ENCODE measurements around the gene IFT52.

DNA sequence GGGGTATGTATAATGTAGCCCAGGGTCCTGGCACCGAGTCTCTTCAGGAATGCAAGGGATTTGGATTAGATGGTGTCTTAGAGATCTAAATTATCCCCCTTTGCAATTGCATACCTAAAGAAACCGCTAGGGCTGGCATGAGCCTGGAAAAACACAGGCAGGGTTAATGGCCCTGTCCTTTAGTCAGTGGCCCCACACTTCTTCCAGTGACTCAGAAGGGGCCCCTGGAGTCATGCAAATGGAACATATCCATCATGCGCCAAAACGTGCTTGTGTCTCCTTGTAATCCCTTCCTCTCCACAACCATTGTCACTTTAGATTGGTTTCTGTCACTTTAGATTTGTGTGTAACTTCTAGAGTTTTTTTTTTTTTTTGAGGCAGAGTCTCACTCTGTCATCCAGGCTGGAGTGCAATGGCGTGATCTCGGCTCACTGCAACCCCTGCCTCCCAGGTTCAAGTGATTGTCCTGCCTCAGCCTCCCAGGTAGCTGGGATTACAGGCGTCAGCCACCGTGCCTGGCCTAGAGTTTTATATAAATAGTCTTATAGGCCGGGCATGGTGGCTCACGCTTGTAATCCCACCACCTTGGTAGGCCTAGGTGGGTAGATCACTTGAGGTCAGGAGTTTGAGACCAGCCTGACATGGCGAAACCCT, 67.5 kb downstream of the IFT52 start:
- TF ChIP-seq, protein P1, sequence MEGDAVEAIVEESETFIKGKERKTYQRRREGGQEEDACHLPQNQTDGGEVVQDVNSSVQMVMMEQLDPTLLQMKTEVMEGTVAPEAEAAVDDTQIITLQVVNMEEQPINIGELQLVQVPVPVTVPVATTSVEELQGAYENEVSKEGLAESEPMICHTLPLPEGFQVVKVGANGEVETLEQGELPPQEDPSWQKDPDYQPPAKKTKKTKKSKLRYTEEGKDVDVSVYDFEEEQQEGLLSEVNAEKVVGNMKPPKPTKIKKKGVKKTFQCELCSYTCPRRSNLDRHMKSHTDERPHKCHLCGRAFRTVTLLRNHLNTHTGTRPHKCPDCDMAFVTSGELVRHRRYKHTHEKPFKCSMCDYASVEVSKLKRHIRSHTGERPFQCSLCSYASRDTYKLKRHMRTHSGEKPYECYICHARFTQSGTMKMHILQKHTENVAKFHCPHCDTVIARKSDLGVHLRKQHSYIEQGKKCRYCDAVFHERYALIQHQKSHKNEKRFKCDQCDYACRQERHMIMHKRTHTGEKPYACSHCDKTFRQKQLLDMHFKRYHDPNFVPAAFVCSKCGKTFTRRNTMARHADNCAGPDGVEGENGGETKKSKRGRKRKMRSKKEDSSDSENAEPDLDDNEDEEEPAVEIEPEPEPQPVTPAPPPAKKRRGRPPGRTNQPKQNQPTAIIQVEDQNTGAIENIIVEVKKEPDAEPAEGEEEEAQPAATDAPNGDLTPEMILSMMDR (IDR thresholded peaks at IDR 0.05), result no peak
- TF ChIP-seq POLR2A (IDR thresholded peaks at IDR 0.05), result no peak

All from heart left ventricle (tissue), 13 donors.